PC-3 (cell line): ENCODE results near the gene GZF1. TPM values are rescaled to one million over a fixed set of nuclear protein-coding genes. Genes with fewer than 3 reads are reported as not detected.

Source experiments
- ATAC-seq: fragments of 200-7000 bp; cut with Tn5 transposase; 2 replicates; pipeline ENCODE4 v1.9.1; 2020; ENCODE audit warnings: mild to moderate bottlenecking, moderate library complexity
- BruUV-seq: library from RNA; stranded (reverse); fragments of 400-500 nt; replicated peaks from 2 replicates; lab custom pipeline; 2021; lab: Mats Ljungman, UMichigan
- CTCF ChIA-PET: fragments of 300-600 bp; sonication (Branson Sonifier 250); formaldehyde crosslinking; loops from one replicate; lab custom pipeline; 2022; ENCODE audit warnings: antibody characterized with exemption; lab: Charles Lee
- POLR2A ChIA-PET: fragments of 300-600 bp; sonication (Branson Sonifier 250); formaldehyde crosslinking; loops from one replicate; lab custom pipeline; 2022; ENCODE audit warnings: antibody characterized with exemption; ENCODE audit not compliant: unreplicated experiment; lab: Charles Lee
- DNase-seq: peaks from one replicate; pipeline ENCODE4 v3.0.0-alpha.2; 2015
- H2AFZ ChIP-seq: fragments of 300-600 bp; sonication (generic); 2 replicates; pipeline ENCODE4 v1.6.0; 2016; ENCODE audit warnings: antibody characterized with exemption, low read length
- H3F3A ChIP-seq: fragments of 300-600 bp; sonication (generic); one replicate; pipeline ENCODE4 v1.6.0; 2017; ENCODE audit warnings: antibody characterized with exemption, low read length, control low read depth, mild to moderate bottlenecking; ENCODE audit not compliant: unreplicated experiment
- H3K27ac ChIP-seq: fragments of 300-600 bp; sonication (generic); 2 replicates; pipeline ENCODE4 v1.5.1; 2016; ENCODE audit warnings: mild to moderate bottlenecking, low read length
- H3K27me3 ChIP-seq: fragments of 300-600 bp; sonication (generic); 2 replicates; pipeline ENCODE4 v1.6.1; 2016; ENCODE audit warnings: low read length, mixed read lengths
- H3K36me3 ChIP-seq: fragments of 300-600 bp; sonication (generic); 2 replicates; pipeline ENCODE4 v1.6.1; 2016; ENCODE audit warnings: low read depth, mixed run types, low read length, mixed read lengths
- H3K4me1 ChIP-seq: fragments of 300-600 bp; sonication (generic); 2 replicates; pipeline ENCODE4 v1.5.1; 2016; ENCODE audit warnings: low read length; ENCODE audit not compliant: insufficient read depth
- H3K4me2 ChIP-seq: fragments of 300-600 bp; sonication (generic); 2 replicates; pipeline ENCODE4 v1.6.0; 2016; ENCODE audit warnings: low read length
- H3K4me3 ChIP-seq: fragments of 300-600 bp; sonication (generic); 2 replicates; pipeline ENCODE4 v1.5.1; 2016; ENCODE audit warnings: mild to moderate bottlenecking, low read length, mixed read lengths
- H3K79me2 ChIP-seq: fragments of 300-600 bp; sonication (generic); 2 replicates; pipeline ENCODE4 v1.6.1; 2017; ENCODE audit warnings: low read length, mixed read lengths
- H3K9ac ChIP-seq: fragments of 300-600 bp; sonication (generic); 2 replicates; pipeline ENCODE4 v1.6.0; 2016; ENCODE audit warnings: mild to moderate bottlenecking, low read length
- H3K9me2 ChIP-seq: fragments of 300-600 bp; sonication (generic); replicated peaks from 2 replicates; pipeline ENCODE4 v1.6.1; 2016; ENCODE audit warnings: mixed run types, low read length, mixed read lengths
- H3K9me3 ChIP-seq: fragments of 300-600 bp; sonication (generic); 2 replicates; pipeline ENCODE4 v1.6.1; 2016; ENCODE audit warnings: low read length, mixed read lengths
- H4K20me1 ChIP-seq: fragments of 300-600 bp; sonication (generic); 2 replicates; pipeline ENCODE4 v1.6.1; 2016; ENCODE audit warnings: low read length, mixed read lengths
- EZH2 ChIP-seq: fragments of 300-600 bp; sonication (generic); IDR thresholded peaks from one replicate; pipeline ENCODE4 v1.6.1; 2017; ENCODE audit warnings: antibody characterized with exemption, mild to moderate bottlenecking, low read length; ENCODE audit not compliant: unreplicated experiment
- EZH2phosphoT487 ChIP-seq: fragments of 300-600 bp; sonication (generic); IDR thresholded peaks from 2 replicates; pipeline ENCODE4 v1.6.1; 2018; ENCODE audit warnings: mild to moderate bottlenecking, antibody characterized with exemption, low read length, borderline replicate concordance
- intact Hi-C: fragments of 100-400 bp; cut with micrococcal nuclease; formaldehyde crosslinking; loops from 2 replicates; pipeline ENCODE4 v1.9.0; 2023
- total RNA-seq: library from RNA; depleted of rRNA; stranded (reverse); fragments of >200 nt; gene quantifications from 2 replicates; pipeline ENCODE4 v1.2.3, GENCODE V29; 2014
- TF ChIP-seq, protein P1 (sequence below): fragments of 300-600 bp; sonication (generic); conservative IDR thresholded peaks from 2 replicates; pipeline ENCODE4 v1.5.1; 2017; ENCODE audit warnings: antibody characterized with exemption, low read depth, mild to moderate bottlenecking, low read length

GZF1 gene
- total RNA-seq, 1 experiment from 2014 or later, result 16.0 TPM

DNA sequence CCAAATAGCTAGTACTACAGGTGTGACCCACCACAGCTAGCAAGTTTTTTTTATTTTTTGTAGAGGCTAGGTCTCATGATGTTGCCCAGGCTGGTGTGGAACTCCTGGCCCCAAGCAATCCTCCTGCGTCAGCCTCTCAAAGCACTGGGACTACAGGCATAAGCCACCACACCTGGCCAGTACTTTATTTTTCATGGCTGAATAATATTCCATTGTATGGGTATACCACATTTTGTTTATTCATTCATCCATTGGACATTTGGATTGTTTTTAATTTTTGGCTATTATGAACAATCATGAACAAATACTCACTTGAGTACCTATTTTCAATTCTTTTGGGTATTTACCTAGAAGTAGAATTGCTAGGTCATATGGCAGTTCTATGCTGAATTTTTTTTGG lies 18.4 kb upstream of the GZF1 start:
- BruUV-seq, result no TSS peak
- no peak overlapping the region for H3K27ac ChIP-seq
- H3K27me3 ChIP-seq, result no peaks in the 10 kb centered on the region; the same call in 1 of the 2 replicates
- intact Hi-C loops, result no loop called here
- DNase-seq, result no peak
- ChIA-PET POLR2A (no interaction called here), CTCF (no interaction called here)
- no peak overlapping the region for H3K9ac ChIP-seq
- no peaks in the 10 kb centered on the region for H3K9me2 ChIP-seq
- H3F3A ChIP-seq, result no peaks in the 10 kb centered on the region
- no peak overlapping the region for H2AFZ ChIP-seq
- no peaks in the 10 kb centered on the region for H4K20me1 ChIP-seq
- H3K4me2 ChIP-seq, result no peak overlapping the region
- TF ChIP-seq, protein P1, sequence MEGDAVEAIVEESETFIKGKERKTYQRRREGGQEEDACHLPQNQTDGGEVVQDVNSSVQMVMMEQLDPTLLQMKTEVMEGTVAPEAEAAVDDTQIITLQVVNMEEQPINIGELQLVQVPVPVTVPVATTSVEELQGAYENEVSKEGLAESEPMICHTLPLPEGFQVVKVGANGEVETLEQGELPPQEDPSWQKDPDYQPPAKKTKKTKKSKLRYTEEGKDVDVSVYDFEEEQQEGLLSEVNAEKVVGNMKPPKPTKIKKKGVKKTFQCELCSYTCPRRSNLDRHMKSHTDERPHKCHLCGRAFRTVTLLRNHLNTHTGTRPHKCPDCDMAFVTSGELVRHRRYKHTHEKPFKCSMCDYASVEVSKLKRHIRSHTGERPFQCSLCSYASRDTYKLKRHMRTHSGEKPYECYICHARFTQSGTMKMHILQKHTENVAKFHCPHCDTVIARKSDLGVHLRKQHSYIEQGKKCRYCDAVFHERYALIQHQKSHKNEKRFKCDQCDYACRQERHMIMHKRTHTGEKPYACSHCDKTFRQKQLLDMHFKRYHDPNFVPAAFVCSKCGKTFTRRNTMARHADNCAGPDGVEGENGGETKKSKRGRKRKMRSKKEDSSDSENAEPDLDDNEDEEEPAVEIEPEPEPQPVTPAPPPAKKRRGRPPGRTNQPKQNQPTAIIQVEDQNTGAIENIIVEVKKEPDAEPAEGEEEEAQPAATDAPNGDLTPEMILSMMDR, result no peak
- TF ChIP-seq EZH2, result no peak
- TF ChIP-seq EZH2phosphoT487, result no peak
- no peak overlapping the region for H3K4me3 ChIP-seq
- no peaks in the 10 kb centered on the region for H3K79me2 ChIP-seq
- no peaks in the 10 kb centered on the region for H3K4me1 ChIP-seq
- no peaks in the 10 kb centered on the region for H3K36me3 ChIP-seq
- H3K9me3 ChIP-seq, result no peaks in the 10 kb centered on the region
- ATAC-seq, result no peak

GRCh38 chr20:23344336-23344735 lies 17.6 kb upstream of the GZF1 start:
- Histone ChIP-seq H3F3A (no peaks in the 10 kb centered on the region), H3K4me1 (peaks cover 4% of the 10 kb centered on the region), H3K9me2 (no peaks in the 10 kb centered on the region), H3K36me3 (no peaks in the 10 kb centered on the region), H3K9ac (no peak overlapping the region), H3K4me2 (no peak overlapping the region), H3K9me3 (no peaks in the 10 kb centered on the region), H3K27ac (no peak overlapping the region), H3K79me2 (no peaks in the 10 kb centered on the region), H3K4me3 (no peak overlapping the region), H4K20me1 (no peaks in the 10 kb centered on the region), H2AFZ (no peak overlapping the region), H3K27me3 (no peaks in the 10 kb centered on the region; the same call in 1 of the 2 replicates)
- ATAC-seq, result no peak
- ChIA-PET CTCF (no interaction called here), POLR2A (no interaction called here)
- no TSS peak for BruUV-seq
- TF ChIP-seq EZH2 (no peak), EZH2phosphoT487 (no peak)
- TF ChIP-seq, protein P1, result no peak
- intact Hi-C loops, result no loop called here
- DNase-seq, result no peak

GRCh38 chr20:23346002-23346401 lies 16.0 kb upstream of the GZF1 start:
- Histone ChIP-seq H3K36me3 (no peaks in the 10 kb centered on the region), H4K20me1 (no peaks in the 10 kb centered on the region), H3K79me2 (peaks cover 4% of the 10 kb centered on the region), H3K9ac (no peak overlapping the region), H3K4me3 (no peak overlapping the region), H3K9me3 (no peaks in the 10 kb centered on the region), H3K9me2 (no peaks in the 10 kb centered on the region), H3K4me2 (no peak overlapping the region), H3F3A (no peaks in the 10 kb centered on the region), H3K4me1 (peaks cover 6% of the 10 kb centered on the region), H2AFZ (no peak overlapping the region), H3K27ac (no peak overlapping the region), H3K27me3 (no peaks in the 10 kb centered on the region; the same call in 1 of the 2 replicates)
- intact Hi-C loops, result no loop called here
- ChIA-PET POLR2A (no interaction called here), CTCF (no interaction called here)
- ATAC-seq (no peak), DNase-seq (no peak)
- no TSS peak for BruUV-seq
- TF ChIP-seq, protein P1, result no peak
- TF ChIP-seq EZH2 (no peak), EZH2phosphoT487 (no peak)
